Measurements from ENCODE around the gene PRDM5.

DNA sequence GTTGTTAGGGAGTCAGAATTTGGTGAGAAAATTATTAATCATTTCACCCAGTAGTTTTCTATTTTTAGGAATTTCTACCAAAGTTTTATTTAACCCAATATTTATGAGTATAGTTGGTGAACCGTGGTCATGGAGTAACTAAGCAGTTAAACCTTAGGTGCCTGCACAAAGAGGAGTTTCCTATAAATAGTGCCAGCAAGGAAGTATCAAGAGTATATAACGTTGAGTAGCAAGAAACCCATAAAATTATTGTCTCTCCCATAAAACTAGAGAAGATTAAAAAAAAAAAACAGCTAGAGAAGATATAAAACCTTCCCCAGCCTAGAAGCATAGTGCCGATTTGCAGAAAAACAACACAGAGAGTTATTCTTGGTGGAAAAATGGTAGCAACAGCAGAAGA, 158.9 kb downstream of the PRDM5 start:
- TF ChIP-seq, protein P1, sequence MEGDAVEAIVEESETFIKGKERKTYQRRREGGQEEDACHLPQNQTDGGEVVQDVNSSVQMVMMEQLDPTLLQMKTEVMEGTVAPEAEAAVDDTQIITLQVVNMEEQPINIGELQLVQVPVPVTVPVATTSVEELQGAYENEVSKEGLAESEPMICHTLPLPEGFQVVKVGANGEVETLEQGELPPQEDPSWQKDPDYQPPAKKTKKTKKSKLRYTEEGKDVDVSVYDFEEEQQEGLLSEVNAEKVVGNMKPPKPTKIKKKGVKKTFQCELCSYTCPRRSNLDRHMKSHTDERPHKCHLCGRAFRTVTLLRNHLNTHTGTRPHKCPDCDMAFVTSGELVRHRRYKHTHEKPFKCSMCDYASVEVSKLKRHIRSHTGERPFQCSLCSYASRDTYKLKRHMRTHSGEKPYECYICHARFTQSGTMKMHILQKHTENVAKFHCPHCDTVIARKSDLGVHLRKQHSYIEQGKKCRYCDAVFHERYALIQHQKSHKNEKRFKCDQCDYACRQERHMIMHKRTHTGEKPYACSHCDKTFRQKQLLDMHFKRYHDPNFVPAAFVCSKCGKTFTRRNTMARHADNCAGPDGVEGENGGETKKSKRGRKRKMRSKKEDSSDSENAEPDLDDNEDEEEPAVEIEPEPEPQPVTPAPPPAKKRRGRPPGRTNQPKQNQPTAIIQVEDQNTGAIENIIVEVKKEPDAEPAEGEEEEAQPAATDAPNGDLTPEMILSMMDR (IDR thresholded peaks at IDR 0.05), result no peak
- no peak for TF ChIP-seq POLR2AphosphoS5 (IDR thresholded peaks at IDR 0.05)

All from prostate gland (tissue), 2 donors.